HuH-7 (cell line): Measurements from ENCODE around the gene STK16.

Experiments
- DNase-seq: peaks from one replicate; pipeline ENCODE4 v3.0.0; 2011; ENCODE audit warnings: low spot score

STK16 gene

DNA sequence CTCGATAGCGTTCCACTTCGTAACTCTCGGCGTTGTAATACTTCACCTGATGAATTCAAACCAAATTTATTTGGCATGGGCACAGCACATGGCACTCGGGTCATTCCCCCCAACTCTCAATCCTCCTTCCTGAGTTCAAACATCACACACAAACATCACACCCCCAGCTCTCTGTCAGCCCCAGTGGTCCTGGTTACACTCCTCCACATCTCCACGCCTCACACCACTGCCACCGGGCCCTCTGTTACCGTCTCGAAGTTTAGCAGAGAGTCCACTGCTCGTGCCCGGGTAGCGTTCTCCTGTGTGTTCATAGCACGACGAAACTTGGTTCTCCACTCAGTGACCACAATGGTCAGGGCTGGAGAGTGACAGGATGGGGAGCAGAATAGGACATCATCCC lies 31.1 kb upstream of the STK16 start:
- DNase-seq, result no peak

DNA sequence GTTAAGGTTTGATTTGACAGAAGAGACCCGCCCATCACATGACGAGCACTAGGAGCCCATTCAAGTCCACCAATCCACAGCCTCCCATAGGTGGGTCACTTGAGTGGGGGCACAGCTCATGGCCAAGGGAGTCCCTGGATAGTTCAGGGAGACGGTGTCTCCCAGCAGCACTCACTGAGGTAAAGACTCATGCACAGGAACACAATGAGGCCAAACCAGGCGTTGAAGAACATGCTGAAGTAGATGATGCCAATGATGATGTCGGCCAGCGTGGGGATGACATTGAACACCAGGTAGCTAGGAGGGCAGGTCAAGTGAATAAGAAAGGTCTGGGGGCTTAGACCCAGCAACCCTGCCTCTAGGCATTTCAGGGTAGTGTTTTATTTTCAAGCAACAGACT lies 30.5 kb upstream of the STK16 start:
- no peak for DNase-seq

DNA sequence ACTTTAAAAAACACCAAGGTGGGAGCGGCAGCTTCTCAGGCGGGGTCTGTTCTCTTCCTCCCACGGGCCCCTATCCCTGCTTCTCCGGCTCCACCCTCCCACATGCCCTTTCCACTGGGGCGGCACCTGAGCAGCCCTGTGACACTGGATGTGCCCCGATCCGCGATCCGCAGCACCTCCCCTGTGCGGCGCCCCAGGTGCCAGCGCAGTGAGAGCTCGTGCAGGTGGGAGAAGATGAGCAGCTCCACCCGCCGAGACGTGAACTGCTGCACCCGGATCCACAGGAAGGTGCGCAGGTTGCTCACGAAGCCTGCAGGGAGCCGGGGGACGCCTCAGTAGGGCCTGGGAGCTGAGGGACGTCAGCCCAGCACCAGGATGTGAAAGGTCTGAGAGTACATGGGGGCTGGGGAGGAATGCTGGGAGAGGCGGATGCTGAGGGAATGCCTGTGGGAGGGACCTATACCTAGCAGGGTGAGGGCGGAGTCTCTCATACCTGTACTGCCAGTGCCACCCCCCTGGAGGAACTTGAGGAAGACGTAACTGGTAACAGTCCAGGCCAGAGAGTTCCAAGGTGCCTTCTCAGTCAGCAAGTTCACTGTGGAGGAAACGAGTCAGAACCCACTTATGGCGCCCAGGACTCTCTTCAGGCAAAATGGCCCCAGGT lies 29.3 kb upstream of the STK16 start:
- DNase-seq, result no peak

DNA sequence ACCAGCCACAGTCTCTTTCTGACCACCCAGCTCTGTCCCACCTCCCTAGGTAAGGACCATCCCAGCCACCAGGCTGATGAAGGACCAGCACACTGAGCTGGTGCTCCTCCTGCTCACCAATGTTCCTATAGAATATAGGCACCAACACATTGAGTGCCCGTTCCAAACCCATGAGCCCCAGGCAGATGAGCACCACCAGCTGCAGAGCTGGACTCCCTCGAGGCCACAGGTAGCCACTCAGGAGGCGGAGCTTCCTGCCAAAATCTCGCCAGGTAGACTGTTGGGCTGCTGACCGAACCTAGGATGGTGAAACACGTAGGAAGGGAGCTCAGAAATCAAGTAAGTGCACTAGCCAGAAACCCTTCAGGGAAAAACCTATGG lies 28.8 kb upstream of the STK16 start:
- no peak for DNase-seq

DNA sequence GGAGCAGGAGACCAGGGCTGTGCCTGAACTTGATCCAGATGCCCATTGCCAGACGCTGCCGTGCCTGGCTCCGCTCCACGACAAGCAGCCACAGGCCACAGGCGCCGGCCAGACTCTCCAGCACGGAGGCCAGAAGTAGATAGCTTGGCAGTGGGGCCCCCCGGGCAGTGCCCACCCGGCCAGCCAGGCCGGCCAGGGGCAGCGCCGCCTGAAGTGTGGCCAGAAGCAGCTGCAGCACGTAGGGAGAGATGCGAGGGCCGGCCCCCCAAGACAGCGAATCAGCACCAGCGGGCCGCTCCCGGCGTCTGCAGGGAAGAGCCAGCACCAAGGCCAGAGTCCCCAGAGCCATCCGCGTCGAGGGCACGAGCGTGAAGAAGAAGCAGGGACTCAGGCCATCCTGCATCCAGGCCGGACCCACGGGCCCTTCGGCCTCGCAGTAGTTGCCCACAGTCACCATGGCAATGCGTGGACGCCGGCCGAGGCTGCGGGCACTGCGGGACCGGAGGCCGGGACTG lies 27.0 kb upstream of the STK16 start:
- peak; percentile 49 for DNase-seq

DNA sequence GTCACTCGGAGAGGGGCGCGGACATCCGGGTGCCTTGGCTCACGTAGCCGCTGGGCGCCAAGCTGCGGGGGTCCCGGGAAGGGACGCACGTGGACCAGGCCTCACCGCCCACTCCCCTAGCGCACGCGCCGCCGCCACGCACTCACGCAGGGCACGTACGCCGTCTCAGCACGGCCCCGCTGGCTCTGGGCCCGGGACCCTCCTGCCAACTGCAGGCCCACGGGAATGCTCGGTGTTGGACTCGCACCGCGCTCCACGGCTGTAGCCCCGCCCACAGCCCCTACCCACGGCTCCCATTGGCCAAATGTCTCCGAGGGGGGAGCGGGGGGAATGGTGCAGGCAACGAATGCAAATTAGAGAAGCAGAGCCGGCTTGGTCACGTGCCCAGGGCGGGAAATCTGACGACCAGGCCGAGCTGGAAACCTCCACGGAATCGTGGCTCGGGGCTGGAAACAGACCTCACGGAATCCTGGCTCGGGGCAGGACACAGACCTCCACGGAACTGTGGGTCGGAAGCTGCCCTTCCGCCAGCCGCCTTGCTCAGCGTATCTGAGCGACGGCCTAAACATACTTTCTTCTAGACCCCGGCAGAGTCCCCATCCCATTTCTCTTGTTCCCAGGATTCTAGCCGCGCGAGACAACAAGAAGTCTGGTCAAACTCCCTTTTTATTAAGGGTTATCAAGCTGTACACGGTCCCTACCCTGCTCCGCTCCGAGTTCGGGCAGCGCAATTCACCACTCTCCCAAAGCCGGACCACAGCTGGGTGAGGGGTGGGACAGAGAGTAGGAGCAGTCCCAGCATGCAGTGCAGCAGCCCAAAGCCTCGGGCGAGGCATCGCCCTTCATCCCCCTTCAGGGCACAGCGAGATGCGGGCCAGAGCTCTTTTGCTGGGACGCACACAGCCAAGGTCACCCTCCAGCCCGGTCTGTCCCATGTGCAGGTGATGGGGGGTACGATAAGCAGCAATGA lies 26.3 kb upstream of the STK16 start, which contains the start of gene ABCB6:
TSS of gene ABCB6 (minus strand) at position 227 of the 970 bp plus-strand sequence. CDS start 285 bp downstream, outside the sequence.
- peak; percentile 98 for DNase-seq

DNA sequence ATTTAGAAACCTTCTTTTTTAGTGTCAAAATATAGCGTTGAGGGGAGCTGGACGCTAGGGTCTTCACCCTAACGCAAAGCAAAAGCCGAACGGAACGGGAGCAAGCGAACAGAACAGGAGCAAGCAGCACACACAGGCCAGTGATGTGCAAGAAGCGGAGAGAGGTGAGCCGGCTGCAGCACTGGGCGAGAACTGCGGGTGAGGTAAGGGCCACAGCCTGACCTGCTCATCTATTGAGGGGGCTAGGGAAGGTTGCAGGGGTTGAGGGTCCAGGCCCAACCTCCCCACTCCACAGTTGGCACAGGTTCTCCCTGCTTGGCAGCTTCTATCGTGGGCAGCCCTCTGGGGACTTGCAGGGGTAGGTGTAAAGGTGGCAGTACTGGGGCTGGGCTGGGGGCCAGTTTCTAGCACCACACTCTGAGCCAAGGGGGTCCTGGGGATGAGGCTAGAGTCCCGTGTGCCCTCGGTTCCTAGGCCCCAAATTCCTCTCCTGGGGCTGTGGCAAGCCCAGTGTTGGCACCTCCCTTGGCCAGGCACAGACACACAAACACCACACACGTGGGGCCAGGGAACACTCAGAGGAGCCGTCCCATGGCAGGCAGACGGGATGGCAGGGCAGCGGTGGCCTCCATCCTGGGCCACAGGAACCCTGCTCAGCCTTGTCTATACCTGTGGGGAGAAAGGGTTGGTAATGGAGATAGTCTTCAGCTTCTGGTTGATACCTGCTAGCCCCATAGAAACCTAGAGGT lies 25.3 kb upstream of the STK16 start:
- DNase-seq, result no peak

DNA sequence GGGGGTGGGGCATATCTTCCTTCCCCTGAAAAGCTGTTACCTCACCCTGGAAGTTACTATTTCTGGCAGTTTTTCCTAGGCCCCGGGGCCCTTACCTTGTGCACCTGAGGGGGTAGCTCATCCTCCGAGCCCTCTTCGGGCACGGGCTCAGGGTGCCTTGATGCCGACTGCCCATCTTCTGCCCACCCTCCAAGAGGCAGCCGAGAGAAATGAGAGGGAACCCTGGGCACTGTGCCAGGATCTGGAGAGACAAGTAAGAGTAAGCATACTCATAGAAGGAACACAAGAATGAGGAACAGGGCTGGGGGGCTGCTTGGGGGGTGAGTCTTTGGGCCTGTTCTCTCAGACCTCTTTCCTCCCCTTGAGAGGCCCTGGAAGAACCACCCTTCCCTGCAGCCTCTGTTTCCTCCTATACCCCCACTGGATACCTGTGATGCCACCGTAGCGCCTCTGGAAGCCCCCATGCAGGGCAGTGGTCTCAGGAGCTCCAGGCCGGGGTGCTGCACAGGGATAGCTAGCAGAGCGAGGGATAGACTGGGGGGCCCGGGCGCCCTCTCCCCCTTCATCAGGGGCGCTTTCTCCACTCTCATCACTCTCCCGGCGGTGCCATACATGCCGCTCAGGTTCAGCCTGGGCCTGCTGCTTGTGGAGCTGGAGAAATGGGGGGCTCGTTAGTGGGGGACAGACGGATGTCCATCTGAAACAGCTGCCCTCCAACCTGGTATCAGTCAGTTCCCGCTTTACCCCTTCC lies 24.5 kb upstream of the STK16 start:
- DNase-seq, result no peak

DNA sequence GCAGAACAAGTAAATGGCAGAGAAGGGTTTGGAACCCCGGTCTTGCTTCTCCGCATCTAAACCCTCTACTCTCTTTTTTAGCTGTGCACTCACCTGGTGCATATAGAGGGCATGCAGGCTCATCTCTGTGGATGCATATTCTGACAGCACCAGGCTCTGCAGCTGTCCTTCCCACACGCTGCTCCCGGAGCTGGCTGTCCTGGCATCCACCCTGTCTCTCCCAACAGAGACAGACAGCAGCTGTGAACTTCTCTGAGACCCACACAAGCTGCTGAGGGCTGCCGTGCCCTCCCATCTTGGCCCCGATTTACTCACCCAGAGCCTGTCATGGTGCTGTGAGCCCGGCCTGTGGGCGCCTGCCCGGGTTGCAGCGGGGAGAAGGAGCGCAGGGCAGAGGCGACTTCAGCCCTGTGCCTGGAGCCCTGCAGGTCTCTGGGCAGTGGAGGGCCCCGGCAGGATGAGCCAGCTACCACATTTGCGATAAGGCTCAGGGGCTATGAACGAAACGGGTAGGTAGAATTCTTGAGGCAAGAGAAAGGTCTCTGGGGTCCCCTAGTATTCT lies 23.2 kb upstream of the STK16 start:
- no peak for DNase-seq

DNA sequence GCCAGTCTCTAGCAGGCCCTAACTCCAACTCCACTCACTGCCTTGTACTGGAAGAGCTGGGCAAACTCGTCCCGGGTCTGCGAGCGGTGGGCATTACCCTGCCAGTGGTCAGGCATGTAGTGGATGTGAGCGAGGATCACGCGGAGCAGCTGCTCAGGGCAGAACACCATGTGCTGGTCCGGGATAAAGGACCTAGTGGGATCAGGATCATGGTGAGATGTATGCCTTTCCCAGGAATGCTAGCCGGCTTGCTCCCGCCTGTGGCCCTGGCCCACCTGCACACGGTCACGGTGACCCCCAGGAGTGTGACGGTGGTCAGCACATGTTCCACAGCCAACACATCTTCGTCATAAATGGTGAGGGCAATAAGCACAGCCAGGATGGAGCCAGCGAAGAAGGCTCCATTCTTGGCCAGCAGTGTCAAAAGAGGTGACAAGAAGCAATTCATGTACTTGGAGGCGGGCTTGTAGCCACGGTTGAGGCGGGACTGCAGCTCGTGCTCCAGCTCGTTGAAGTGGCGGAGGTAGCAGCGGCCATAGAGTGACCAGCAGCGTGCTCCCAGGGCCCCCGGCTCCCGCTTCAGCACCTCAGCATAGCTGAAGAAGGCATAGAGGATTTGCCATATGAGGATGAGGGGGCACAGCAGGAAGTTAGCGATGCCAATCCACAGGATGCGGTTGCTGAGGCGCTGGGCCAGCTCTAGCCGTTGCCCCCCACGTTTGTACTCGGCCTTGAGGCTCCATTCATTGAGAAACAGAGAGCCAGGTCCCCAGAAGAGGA lies 21.3 kb upstream of the STK16 start:
- no peak for DNase-seq

DNA sequence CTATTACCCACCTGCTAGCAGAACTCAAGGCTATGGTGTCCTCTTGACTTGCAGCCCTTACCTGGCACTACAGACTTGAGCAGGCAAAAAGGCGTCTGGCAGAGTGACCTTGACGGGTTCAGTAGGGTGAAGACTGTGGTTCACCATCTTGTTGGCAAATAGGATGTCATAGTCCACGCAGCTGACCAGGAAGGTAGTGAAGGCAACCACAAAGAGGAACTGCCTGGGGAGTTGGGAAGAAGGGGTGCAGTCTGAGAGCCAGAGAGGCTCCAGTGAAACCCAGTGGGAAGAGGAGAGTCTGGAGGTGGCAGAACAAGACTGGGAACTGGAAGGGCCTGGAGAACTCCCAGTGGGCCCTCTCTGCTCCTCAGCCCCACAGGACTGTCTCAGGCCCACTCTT lies 19.9 kb upstream of the STK16 start:
- no peak for DNase-seq

DNA sequence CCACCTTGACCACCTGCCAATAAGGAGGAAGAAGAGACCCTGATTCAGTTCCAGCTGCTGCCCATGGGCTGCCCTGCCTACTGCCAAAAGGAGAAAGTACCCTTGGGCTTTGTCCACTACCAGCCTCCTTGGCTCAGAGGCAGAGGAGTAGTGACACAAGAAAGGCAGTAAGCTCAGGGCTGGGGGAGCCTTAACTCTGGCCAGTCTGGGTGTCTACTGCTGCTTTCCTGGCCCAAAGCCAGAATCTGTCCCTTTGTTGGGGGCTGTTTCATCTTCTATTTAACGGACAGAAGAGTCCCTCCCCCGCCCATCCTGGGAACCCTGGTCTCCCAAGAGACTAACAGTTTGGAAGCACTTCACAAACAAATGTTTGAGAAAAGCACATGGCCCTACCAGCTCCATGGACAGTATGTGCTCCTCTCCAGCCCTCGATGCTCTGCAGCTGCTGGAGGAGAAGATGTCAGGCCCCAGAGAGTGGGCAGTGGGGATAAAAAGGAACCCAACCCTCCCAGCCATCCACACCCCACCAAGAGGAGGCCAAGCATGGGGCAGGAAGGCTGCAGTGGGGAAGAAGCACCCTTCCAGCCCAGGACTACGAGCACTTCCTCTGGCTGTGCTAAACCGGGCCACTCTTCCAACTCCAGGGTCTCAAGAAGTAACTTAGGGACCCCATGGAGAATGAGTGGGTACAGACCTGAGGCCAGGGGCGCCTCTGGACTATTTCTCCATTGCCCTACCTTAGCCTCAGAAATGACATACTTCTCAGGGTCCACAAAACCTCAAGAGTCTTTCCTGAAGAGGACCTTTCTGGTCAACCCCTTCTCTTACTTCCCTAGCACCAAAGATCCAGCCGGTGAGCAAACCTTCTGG lies 17.0 kb upstream of the STK16 start:
- DNase-seq, result no peak

DNA sequence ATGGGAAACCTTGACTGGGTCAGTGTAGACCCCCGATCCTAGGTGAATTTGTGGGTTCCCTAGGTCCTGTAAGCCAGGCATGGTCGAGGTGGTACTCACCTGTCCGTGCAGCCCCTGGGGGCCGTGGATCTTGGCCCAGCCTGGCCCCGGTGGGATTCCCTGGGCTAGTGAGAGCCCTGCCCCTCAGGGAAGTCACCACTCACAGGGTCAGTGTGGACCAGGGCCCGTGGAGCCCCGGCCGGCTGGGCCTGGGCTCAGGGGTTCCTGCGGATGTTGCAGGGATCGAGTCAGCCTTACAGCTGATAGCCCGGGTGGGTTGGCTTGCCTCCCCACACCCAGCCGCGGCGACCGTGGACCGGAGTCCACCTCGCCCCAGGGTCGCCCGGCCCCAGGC lies 16.4 kb upstream of the STK16 start:
- no peak for DNase-seq

DNA sequence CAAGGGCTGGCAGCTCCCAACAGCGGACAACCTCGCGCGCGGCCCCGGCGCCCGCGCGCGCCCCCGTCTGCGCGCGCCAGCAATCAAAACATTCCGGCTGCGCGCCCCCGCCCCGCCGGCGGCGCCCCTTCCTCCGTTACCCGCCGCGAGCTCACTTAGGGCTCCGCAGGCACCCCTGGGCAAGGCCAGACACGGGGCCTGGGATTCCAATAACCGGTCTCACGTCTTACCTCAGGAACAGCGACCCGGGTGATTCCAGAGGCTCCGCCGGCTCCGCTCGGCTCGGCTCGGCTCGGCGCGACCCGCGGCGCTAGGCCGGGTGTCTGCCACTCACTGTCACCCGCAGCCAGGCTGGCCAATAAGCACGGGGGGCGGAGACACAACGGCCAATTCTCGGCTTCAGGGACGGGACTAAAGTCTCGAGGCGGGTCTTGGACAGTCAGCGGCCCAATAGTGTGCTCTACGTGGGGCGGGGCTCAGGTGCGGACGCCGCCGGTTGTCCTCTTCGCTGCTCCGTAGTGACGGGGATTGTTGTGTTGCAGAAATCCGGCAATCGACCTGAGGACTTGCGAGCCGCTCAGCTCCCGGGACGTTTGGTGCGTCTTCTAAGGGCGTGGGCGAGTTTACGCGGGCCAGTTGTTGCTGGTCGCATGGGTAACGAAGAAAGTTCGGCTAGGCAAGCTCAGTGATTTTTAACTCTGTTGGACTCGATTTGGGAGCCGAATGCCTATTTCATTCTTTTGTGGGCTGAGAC lies 15.8 kb upstream of the STK16 start, which contains the start of the genes ANKZF1 and ATG9A:
TSS of gene ANKZF1 (plus strand) at position 502 of the 754 bp plus-strand sequence. CDS start 452 bp downstream, outside the sequence.
TSS of gene ATG9A (minus strand) at position 332 of the 754 bp plus-strand sequence. CDS start 1,612 bp downstream, outside the sequence.
- DNase-seq, result peak; percentile 99

DNA sequence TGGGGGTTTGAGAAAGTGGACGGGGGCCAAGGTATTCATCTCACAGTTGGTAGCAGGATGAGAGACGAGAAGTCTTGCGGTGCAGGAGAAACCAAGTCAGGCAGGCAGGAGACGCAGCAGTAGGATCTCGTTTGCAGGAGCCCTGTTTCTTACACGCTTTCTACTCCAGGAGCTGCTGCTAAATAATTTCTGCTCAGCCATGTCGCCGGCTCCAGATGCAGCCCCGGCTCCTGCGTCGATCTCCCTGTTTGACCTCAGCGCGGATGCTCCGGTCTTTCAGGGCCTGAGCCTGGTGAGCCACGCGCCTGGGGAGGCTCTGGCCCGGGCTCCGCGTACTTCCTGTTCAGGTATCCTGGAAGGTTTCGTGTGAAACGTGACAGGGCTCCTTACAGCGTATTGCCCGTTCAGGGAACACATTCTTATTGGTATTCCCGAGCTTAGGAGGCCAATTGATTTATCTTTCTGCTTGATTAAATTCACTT lies 15.2 kb upstream of the STK16 start:
- DNase-seq, result peak; percentile 44

DNA sequence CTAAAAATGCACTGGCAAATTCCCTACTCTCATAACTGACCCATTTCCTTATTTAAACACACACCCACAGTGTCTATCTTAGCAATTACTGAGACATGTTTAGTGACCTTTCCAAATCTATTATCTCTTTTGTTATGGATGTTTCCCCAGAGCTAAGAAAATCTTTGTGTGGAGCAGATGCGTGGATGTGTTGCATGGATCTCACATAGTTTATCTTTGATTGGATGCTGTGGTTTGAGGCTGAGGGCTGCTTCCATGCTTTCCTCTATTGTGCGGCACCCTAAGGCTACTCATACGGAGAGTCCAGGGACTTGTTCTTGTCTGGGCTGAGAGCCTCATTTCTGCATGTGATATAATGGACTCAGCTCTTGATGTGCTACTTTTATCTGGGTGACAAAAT lies 10.9 kb upstream of the STK16 start:
- no peak for DNase-seq

DNA sequence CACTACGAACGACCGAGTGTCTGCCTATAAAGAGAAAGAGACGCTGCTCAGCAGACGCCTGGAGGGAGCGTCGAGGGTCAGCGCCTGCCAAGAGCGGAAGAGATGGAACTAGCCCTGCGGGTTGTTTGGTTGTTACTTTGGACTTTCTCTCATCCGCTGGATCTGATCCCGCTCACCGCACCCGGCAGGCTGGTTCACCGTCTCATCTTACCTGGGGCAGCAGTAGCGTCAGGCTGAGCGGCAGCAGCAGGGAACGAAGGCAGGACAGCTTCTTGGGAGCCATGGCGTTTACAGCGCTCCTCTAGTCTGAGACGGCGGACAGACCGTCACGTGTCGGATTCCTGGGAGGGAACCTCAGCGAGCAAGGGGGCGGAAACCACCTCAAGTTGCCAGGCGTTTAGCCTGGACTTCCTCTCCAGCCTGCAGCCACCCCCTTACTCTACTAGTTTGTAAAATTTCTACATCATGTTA lies 2.0 kb upstream of the STK16 start:
- DNase-seq, result no peak

DNA sequence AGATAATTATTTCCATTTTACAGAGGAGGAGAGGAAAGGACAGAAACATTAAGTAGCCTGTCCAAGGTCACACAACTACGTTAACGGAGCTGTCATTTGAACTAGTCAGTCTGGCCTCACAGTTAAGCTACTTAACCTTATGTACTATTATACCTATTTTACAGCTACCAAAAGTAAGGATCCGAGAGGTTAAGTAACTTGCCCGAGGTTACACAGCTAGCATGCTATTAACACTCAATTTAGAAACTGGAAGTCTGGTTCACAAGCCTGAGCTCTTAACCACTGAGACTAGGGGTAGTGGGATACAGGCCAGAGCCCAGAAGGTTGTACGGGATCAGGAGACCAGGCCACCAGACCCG lies 511 bp upstream of the STK16 start:
- no peak for DNase-seq
